ENCODE measurements around the gene RHOXF2B.
A peak's percentile ranks its signal among the peaks of the same experiment; 100 is the strongest.
"Not testable (repeated sequence)": the region's sequence is repeated elsewhere in the genome, so short reads cannot be mapped to it uniquely, and the experiment has no call there.

RHOXF2B gene

DNA sequence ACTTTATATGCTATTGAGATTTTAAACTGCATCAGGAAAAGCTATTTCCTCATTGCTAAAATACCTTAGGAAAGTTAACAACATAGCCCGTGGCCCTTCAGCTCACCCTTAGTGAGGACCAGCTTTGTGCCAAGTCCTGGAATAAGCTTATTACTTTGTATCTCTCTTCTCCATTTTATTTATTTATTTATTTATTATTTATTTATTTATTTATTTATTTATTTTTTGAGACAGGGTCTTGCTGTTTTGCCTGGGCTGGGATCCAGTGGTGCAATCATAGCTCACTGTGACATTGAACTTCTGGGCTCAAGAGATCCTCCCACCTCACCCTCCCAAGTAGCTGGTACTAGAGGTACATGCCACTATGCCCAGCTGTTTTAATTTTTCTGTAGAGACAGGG is 31.9 kb upstream of the RHOXF2B start (continued):
- TF ChIP-seq ZNF70 (CRISPR knock-in tag; IDR thresholded peaks at IDR 0.05) (no peak), OSR1 (CRISPR knock-in tag; IDR thresholded peaks at IDR 0.05) (no peak), ESRRG (CRISPR knock-in tag; IDR thresholded peaks at IDR 0.05) (no peak), ZC3H10 (CRISPR knock-in tag; IDR thresholded peaks at IDR 0.05) (no peak), TCF4 (CRISPR knock-in tag; IDR thresholded peaks at IDR 0.05; ENCODE audit: borderline replicate concordance) (no peak)
- TF ChIP-seq, protein P1, sequence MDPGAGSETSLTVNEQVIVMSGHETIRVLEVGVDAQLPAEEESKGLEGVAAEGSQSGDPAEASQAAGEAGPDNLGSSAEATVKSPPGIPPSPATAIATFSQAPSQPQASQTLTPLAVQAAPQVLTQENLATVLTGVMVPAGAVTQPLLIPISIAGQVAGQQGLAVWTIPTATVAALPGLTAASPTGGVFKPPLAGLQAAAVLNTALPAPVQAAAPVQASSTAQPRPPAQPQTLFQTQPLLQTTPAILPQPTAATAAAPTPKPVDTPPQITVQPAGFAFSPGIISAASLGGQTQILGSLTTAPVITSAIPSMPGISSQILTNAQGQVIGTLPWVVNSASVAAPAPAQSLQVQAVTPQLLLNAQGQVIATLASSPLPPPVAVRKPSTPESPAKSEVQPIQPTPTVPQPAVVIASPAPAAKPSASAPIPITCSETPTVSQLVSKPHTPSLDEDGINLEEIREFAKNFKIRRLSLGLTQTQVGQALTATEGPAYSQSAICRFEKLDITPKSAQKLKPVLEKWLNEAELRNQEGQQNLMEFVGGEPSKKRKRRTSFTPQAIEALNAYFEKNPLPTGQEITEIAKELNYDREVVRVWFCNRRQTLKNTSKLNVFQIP (CRISPR knock-in tag; IDR thresholded peaks at IDR 0.05; ENCODE audit: borderline replicate concordance, low read depth): no peak

DNA sequence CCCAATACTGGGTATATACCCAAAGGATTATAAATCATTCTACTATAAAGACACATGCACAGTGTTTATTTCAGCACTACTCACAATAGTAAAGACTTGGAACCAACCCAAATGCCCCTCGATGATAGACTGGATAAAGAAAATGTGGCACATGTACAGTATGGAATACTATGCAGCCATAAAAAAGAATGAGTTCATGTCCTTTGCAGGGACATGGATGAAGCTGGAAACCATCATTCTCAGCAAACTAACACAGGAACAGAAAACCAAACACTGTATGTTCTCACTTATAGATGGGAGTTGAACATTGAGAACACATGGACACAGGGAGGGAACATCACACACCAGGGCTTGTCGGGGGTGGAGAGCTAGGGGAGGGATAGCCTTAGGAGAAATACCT is 27.2 kb upstream of the RHOXF2B start:
- not testable (repeated sequence) for ATAC-seq

DNA sequence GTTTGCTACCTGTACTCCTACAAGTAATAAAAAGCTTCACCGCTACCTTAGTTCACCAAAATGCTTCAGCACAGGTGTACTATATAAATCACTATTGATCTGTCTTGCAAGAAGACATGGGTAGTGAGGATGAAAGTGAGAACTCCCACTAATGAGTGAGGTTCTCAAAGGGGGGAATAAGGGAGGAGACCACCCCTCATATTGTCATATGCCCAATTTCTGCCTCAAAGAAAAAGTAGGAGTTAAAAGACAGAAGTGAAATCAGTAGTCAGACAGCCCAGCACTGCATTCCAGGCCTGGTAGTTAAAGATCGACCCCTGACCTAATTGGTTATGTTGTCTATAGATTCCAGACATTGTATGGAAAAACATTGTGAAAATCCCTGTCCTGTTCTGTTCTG is 23.6 kb upstream of the RHOXF2B start:
- ATAC-seq: not testable (repeated sequence)

- no peak for TF ChIP-seq TCF4 (CRISPR knock-in tag; IDR thresholded peaks at IDR 0.05; ENCODE audit: borderline replicate concordance)
- no peak for TF ChIP-seq ZC3H10 (CRISPR knock-in tag; IDR thresholded peaks at IDR 0.05)
- no peak for TF ChIP-seq ZFP3 (CRISPR knock-in tag; IDR thresholded peaks at IDR 0.05)
- no peak for TF ChIP-seq SNAI2 (CRISPR knock-in tag; IDR thresholded peaks at IDR 0.05)
- ATAC-seq: no peak
Observed at GRCh38 chrX:120090208-120090607, 12.7 kb upstream of the RHOXF2B start.

DNA sequence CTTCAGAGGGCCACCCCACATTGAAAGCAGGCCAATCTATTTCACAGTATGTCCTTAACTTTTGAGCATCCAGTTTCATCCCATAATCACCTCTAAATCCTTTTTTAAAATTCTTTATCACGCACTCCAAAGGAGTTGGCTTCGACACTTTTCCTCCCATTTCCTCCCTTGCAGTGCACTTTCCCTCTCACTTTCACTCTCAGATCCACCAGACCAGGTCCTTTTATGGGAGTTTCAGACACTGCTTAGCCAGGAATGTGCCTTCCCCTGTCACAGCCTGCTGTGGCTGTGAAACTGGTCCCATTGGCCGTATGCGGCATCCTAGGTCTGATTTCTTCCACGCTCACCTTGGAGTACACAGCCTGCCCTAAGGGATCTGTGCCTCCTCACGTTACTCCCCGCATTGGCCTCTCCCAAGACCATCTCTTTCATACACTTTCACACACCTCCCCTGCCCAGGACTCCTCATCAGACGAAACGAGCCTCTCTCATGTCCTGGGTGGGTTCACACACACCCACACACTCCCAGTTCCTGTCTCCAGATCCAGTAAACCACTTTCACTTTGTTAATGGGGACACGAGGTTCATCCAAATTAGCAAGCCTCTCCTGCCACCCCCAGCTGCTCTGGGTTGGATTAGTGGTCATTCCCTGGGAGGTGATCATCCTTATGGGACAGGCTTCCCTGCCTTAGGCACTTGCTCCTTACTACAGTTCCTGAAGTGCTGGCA is 10.0 kb upstream of the RHOXF2B start:
- peak; percentile 54 for ATAC-seq
- TF ChIP-seq ZNF565 (CRISPR knock-in tag; conservative IDR thresholded peaks at IDR 0.05; ENCODE audit: low read depth) (no peak), ZC3H10 (CRISPR knock-in tag; IDR thresholded peaks at IDR 0.05) (no peak), ISL1 (CRISPR knock-in tag; IDR thresholded peaks at IDR 0.05) (no peak), BACH2 (CRISPR knock-in tag; IDR thresholded peaks at IDR 0.05; ENCODE audit: borderline replicate concordance) (no peak), ESRRG (CRISPR knock-in tag; IDR thresholded peaks at IDR 0.05) (no peak), SNAI2 (CRISPR knock-in tag; IDR thresholded peaks at IDR 0.05) (no peak), ARNTL (CRISPR knock-in tag; IDR thresholded peaks at IDR 0.05; ENCODE audit: borderline replicate concordance, low read depth) (no peak), RARB (CRISPR knock-in tag; IDR thresholded peaks at IDR 0.05) (no peak), TOX (CRISPR knock-in tag; IDR thresholded peaks at IDR 0.05; ENCODE audit: borderline replicate concordance) (no peak), ZFP3 (CRISPR knock-in tag; IDR thresholded peaks at IDR 0.05) (no peak), GLIS3 (CRISPR knock-in tag; IDR thresholded peaks at IDR 0.05) (no peak), ZNF70 (CRISPR knock-in tag; IDR thresholded peaks at IDR 0.05) (no peak)
- TF ChIP-seq, protein P2, sequence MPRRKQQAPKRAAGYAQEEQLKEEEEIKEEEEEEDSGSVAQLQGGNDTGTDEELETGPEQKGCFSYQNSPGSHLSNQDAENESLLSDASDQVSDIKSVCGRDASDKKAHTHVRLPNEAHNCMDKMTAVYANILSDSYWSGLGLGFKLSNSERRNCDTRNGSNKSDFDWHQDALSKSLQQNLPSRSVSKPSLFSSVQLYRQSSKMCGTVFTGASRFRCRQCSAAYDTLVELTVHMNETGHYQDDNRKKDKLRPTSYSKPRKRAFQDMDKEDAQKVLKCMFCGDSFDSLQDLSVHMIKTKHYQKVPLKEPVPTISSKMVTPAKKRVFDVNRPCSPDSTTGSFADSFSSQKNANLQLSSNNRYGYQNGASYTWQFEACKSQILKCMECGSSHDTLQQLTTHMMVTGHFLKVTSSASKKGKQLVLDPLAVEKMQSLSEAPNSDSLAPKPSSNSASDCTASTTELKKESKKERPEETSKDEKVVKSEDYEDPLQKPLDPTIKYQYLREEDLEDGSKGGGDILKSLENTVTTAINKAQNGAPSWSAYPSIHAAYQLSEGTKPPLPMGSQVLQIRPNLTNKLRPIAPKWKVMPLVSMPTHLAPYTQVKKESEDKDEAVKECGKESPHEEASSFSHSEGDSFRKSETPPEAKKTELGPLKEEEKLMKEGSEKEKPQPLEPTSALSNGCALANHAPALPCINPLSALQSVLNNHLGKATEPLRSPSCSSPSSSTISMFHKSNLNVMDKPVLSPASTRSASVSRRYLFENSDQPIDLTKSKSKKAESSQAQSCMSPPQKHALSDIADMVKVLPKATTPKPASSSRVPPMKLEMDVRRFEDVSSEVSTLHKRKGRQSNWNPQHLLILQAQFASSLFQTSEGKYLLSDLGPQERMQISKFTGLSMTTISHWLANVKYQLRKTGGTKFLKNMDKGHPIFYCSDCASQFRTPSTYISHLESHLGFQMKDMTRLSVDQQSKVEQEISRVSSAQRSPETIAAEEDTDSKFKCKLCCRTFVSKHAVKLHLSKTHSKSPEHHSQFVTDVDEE (CRISPR knock-in tag; IDR thresholded peaks at IDR 0.05): no peak
- TF ChIP-seq, protein P1 (CRISPR knock-in tag; IDR thresholded peaks at IDR 0.05; ENCODE audit: borderline replicate concordance, low read depth): no peak

DNA sequence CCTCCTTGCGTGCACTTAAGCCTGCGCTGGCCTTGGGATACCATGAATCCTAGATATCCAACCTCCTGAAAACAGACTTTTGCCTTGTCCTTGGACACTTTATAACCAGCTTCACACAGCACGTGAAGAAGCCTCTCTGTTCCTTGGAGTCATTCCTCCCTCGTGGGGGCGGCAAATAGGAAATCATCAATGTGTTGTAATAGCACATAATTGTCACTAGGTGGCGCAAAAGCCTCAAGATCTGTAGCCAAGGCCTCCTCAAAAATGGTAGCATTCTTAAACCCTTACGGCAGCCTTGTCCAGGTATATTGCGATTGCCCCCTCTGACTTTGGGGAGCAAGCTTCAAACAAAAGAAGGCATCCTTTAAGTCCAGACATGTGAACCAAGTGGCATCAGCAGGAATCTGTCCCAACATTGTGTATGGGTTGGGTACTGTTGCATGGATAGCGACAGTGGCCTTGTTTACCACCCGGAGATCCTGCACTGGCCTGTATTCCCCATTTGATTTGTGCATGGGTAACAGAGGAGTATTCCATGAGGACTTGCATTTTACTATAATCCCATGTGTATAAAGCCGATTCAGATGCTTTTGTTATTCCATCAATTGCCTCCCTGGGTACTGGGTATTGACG is 8.2 kb upstream of the RHOXF2B start:
- peak; percentile 86 for ATAC-seq

GRCh38 chrX:120066169-120066568 is 11.3 kb downstream of the RHOXF2B start:
- ATAC-seq: not testable (repeated sequence)

DNA sequence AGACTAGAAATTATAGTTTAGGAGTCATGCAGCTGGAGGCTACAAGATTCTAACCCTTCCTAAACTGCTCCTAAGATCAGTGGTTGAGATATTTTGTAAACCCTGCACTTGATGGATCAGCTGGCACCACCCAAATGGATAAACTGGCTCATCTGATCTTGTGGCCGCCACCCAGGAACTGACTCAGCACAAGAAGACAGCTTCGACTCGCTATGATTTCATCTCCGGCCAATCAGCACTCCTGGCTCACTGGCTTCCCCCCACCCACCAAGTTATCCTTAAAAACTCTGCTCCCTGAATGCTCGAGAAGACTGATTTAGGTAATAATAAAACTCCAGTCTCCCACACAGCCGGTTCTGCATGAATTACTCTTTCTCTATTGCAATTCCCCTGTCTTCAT is 34.8 kb downstream of the RHOXF2B start:
- ATAC-seq: not testable (repeated sequence)

GRCh38 chrX:120042247-120042646 is 35.2 kb downstream of the RHOXF2B start:
- not testable (repeated sequence) for ATAC-seq

DNA sequence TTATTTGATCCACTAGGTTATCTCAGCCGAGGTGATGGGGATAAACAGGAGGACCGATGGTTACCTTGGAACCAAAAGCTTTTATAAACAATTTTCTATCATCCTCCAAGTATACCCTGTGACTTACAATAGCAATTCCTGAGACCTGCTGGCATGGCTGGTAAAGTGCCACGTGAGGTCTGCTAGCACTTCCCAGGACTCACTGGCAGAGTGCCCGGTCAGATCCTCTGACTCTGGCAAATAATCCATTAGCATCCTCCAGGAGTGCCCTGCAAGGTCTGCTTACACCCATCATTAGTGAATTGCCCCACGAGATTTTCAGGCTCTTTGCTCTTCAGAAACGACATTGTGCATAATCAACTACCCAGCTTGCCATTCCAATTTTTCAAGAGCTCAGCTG is 37.3 kb downstream of the RHOXF2B start:
- ATAC-seq: peak; percentile 32; the same call in 2 of the 3 replicates

DNA sequence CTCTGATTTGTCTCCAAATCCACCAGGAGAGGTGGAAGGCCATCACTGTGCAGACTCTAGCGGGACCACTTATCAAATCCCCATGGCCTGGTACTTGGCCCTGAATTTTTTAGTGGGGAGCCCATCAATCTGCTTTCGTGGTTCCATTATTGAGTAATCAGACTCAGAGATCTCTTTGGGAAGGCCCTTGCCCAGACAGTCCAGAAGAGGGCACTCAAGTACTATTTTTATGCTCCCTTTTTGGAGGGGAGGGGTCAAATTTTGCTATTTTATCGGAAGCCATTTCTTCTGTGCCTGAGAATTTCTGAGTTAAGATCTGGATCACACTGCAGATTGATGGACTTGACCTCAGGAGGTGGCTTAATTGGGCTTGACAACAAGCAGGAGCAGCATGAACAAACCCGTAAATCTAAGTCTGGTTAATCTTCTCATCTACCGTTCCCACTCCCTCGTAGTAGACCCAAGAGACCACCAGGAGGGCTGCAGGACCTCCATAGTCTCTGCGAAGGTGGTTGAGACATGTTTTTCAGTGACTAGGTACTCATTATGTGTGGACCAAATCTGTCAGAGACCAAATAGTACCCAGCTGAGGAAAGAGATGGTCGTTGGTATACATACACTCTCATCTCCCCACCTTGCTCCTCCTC is 38.3 kb downstream of the RHOXF2B start:
- ATAC-seq: peak; percentile 70

All from SK-N-SH treated with all-trans-retinoic acid at 6 μM for 48 hours (cell line).